T-helper 17 cell (primary cell): ENCODE data around the gene FAAP24. TPM values are rescaled to one million over a fixed set of nuclear protein-coding genes. Genes with fewer than 3 reads are reported as not detected.
"Not testable (repeated sequence)": the region's sequence is repeated elsewhere in the genome, so short reads cannot be mapped to it uniquely, and the experiment has no call there.

Experiments used
- ATAC-seq: fragments of 150-1000 bp; cut with Tn5 transposase; 2 replicates; pipeline ENCODE4 v1.10.0; 2021; ENCODE audit warnings: mild to moderate bottlenecking, moderate library complexity
- DNase-seq, 3 donors: peaks; one replicate each; pipeline versions ENCODE4 v3.0.0 to v3.0.0-alpha.2; 2020 to 2021
- H3K9me3 ChIP-seq: one replicate; pipeline ENCODE4 v1.7.0; 2013; ENCODE audit warnings: low read length, mild to moderate bottlenecking; ENCODE audit not compliant: control insufficient read depth, poor library complexity, severe bottlenecking
- H3K27ac Mint-ChIP-seq: one replicate; pipeline ENCODE4 v1.8.0; 2022; ENCODE audit warnings: mild to moderate bottlenecking, moderate library complexity, mixed read lengths
- H3K27me3 Mint-ChIP-seq: one replicate; pipeline ENCODE4 v1.8.0; 2022; ENCODE audit warnings: mixed read lengths
- H3K36me3 Mint-ChIP-seq: one replicate; pipeline ENCODE4 v1.8.0; 2022; ENCODE audit warnings: low read depth, mixed read lengths
- H3K4me1 Mint-ChIP-seq: one replicate; pipeline ENCODE4 v1.8.0; 2022; ENCODE audit warnings: mild to moderate bottlenecking, mixed read lengths
- H3K4me3 Mint-ChIP-seq: one replicate; pipeline ENCODE4 v1.8.0; 2022; ENCODE audit warnings: mild to moderate bottlenecking, moderate library complexity, mixed read lengths
- total RNA-seq, 4 donors: library from RNA in 2 of 4; stranded (reverse) in 2 of 4; gene quantifications; one replicate each; pipeline ENCODE4 v1.2.3 and lab custom pipeline; 2022 to 2026

The FAAP24 gene
- total RNA-seq, 2 donors from 2014 or later: 2.1 to 2.2 TPM

DNA sequence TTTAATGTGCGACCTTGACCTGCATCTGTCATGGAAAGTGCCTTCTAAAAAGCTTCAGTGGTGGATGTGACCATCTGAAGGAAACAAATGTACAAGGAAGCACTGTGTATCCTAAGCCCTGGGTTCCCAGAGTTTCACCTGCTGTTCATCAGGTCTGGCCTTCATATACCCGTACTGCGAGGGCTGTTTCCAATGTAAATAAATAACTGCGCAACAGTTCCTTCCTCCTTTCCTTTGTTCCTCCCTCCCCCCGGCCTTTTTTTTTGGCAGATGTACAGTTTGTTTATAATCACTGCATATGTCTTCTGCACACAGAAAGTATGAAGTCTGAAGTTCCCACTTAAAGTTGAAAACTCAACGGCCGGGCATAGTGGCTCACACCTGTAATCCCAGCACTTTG, 5.2 kb downstream of the FAAP24 start:
- H3K4me1 Mint-ChIP-seq: peaks cover 5% of the 10 kb centered on the region
- no peak for ATAC-seq

GRCh38 chr19:32977813-32978212, 5.8 kb downstream of the FAAP24 start:
- ATAC-seq, DNase-seq, H3K4me1 Mint-ChIP-seq, H3K4me3 Mint-ChIP-seq, H3K27ac Mint-ChIP-seq, H3K27me3 Mint-ChIP-seq, H3K36me3 Mint-ChIP-seq, H3K9me3 ChIP-seq: not testable (repeated sequence)

More for the DNA sequence above, 5.2 kb downstream of the FAAP24 start:
- H3K36me3 Mint-ChIP-seq: no peaks in the 10 kb centered on the region
- no peaks in the 10 kb centered on the region for H3K9me3 ChIP-seq
- H3K27ac Mint-ChIP-seq: no peak overlapping the region
- H3K4me3 Mint-ChIP-seq: no peak overlapping the region
- no peaks in the 10 kb centered on the region for H3K27me3 Mint-ChIP-seq
- no peak for DNase-seq

DNA sequence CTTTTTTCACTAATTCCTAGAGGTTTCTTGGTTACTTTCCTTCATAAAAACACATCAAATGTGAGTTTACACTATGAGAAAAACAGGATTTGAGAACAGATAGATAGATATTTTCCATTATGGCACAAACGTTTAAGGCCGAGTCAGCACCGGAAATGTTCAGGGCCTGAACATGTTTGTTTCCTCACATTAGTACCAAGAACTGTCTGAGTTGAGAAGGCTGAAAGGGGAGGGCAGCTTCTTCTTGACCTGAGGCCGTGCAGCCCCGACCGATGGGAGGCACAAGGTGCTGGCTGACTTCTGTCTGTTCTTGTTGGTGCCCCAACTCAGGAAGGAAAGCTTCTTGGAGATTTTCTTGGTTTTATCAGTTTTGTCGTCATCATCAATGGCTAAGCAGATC, 7.8 kb downstream of the FAAP24 start:
- DNase-seq, ATAC-seq: not testable (repeated sequence)

GRCh38 chr19:32982488-32982887, 10.4 kb downstream of the FAAP24 start:
- H3K27ac Mint-ChIP-seq, H3K27me3 Mint-ChIP-seq, ATAC-seq, DNase-seq, H3K4me1 Mint-ChIP-seq, H3K4me3 Mint-ChIP-seq, H3K36me3 Mint-ChIP-seq, H3K9me3 ChIP-seq: not testable (repeated sequence)

More for the DNA sequence above, 7.8 kb downstream of the FAAP24 start:
- H3K9me3 ChIP-seq, H3K36me3 Mint-ChIP-seq, H3K27ac Mint-ChIP-seq, H3K4me1 Mint-ChIP-seq, H3K27me3 Mint-ChIP-seq, H3K4me3 Mint-ChIP-seq: not testable (repeated sequence)

DNA sequence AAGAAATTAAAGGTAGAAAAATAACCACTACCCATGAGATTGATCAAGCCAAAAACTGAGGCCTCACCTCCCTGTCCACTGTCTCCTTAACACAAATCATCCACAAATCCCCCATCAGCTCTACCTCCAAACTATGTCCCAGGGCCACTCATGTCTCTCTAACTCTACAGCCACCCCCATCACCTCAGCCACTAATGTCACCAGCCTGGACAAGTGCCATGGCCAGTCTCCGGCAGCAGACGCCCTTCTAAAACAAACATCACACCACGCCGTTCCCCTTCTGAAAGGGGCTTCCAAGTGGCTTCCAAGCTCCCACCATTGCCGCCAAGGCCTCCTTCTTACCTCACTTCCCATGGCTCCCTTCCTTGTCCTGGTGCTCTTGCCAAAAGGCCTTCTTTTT, 16.2 kb downstream of the FAAP24 start:
- H3K4me3 Mint-ChIP-seq, H3K27ac Mint-ChIP-seq: not testable (repeated sequence)

GRCh38 chr19:32988724-32989123, 16.7 kb downstream of the FAAP24 start:
- Mint-ChIP-seq H3K4me1 (peaks cover 6% of the 10 kb centered on the region), H3K4me3 (no peak overlapping the region), H3K27ac (no peak overlapping the region), H3K36me3 (peaks cover 6% of the 10 kb centered on the region), H3K27me3 (peaks cover 5% of the 10 kb centered on the region)
- H3K9me3 ChIP-seq: no peaks in the 10 kb centered on the region
- DNase-seq: no peak
- ATAC-seq: no peak

More for the DNA sequence above, 16.2 kb downstream of the FAAP24 start:
- not testable (repeated sequence) for DNase-seq, H3K4me1 Mint-ChIP-seq, H3K36me3 Mint-ChIP-seq, H3K9me3 ChIP-seq, ATAC-seq, H3K27me3 Mint-ChIP-seq

- not testable (repeated sequence) for H3K27me3 Mint-ChIP-seq, H3K4me3 Mint-ChIP-seq, H3K27ac Mint-ChIP-seq, DNase-seq, H3K36me3 Mint-ChIP-seq, H3K9me3 ChIP-seq, ATAC-seq
- H3K4me1 Mint-ChIP-seq: peaks cover 16% of the 10 kb centered on the region
These were observed 23.9 kb downstream of the FAAP24 start for GRCh38 chr19:32995966-32996365.

- not testable (repeated sequence) for H3K27me3 Mint-ChIP-seq, H3K36me3 Mint-ChIP-seq, H3K27ac Mint-ChIP-seq, ATAC-seq, H3K4me3 Mint-ChIP-seq, H3K9me3 ChIP-seq, DNase-seq
- H3K4me1 Mint-ChIP-seq: peaks cover 16% of the 10 kb centered on the region
These were observed 25.0 kb downstream of the FAAP24 start for GRCh38 chr19:32997061-32997464.

- H3K4me3 Mint-ChIP-seq: no peak overlapping the region
- no peaks in the 10 kb centered on the region for H3K36me3 Mint-ChIP-seq
- no peaks in the 10 kb centered on the region for H3K27me3 Mint-ChIP-seq
- DNase-seq: no peak
- ATAC-seq: no peak
- H3K9me3 ChIP-seq: no peaks in the 10 kb centered on the region
- H3K4me1 Mint-ChIP-seq: peaks cover 16% of the 10 kb centered on the region
- H3K27ac Mint-ChIP-seq: peak overlapping the region; percentile 84
These were observed 25.8 kb downstream of the FAAP24 start for GRCh38 chr19:32997716-32998355.

- peak overlapping the region; percentile 84 for H3K27ac Mint-ChIP-seq
- DNase-seq (no peak), ATAC-seq (no peak)
- H3K36me3 Mint-ChIP-seq: no peaks in the 10 kb centered on the region
- H3K27me3 Mint-ChIP-seq: no peaks in the 10 kb centered on the region
- H3K4me3 Mint-ChIP-seq: no peak overlapping the region
- H3K9me3 ChIP-seq: no peaks in the 10 kb centered on the region
- peaks cover 16% of the 10 kb centered on the region for H3K4me1 Mint-ChIP-seq
These were observed 26.7 kb downstream of the FAAP24 start for GRCh38 chr19:32998722-32999121.

GRCh38 chr19:33000510-33000909, 28.5 kb downstream of the FAAP24 start:
- no peaks in the 10 kb centered on the region for H3K9me3 ChIP-seq
- peak; percentile 27 for ATAC-seq
- Mint-ChIP-seq H3K4me1 (peaks cover 16% of the 10 kb centered on the region), H3K4me3 (peak overlapping the region; percentile 79), H3K27me3 (peaks cover 3% of the 10 kb centered on the region), H3K27ac (peak overlapping the region; percentile 84), H3K36me3 (no peaks in the 10 kb centered on the region)
- no peak for DNase-seq

DNA sequence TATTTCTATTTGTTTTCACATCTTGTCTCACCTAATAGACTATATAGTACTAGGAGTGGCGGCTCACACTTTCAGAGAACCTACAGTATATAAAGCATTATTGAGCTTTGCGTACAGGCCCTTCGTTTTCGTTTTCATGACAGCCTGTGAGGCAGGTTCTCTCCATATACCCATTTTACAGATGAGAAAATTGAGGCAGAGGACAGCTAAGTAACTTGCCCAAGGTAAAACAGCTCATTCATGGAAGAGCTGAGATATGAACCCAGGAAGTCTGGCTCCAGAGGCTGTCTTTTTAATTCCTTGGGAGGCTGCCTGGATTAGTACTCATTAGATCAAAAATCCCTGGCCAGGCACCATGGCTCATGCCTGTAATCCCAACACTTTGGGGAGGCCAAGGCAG, 28.9 kb downstream of the FAAP24 start:
- Mint-ChIP-seq H3K27ac (no peak overlapping the region), H3K4me1 (peaks cover 16% of the 10 kb centered on the region), H3K36me3 (no peaks in the 10 kb centered on the region), H3K4me3 (peak overlapping the region; percentile 79), H3K27me3 (peaks cover 4% of the 10 kb centered on the region)
- no peak for DNase-seq
- H3K9me3 ChIP-seq: no peaks in the 10 kb centered on the region
- no peak for ATAC-seq

- H3K4me1 Mint-ChIP-seq: peaks cover 16% of the 10 kb centered on the region
- H3K27ac Mint-ChIP-seq, H3K4me3 Mint-ChIP-seq, H3K36me3 Mint-ChIP-seq, ATAC-seq, H3K9me3 ChIP-seq, H3K27me3 Mint-ChIP-seq, DNase-seq: not testable (repeated sequence)
These were observed 30.3 kb downstream of the FAAP24 start for GRCh38 chr19:33002126-33002865.
